Measurements from ENCODE around the gene YAP1. TPM values are rescaled to one million over a fixed set of nuclear protein-coding genes. Genes with fewer than 3 reads are reported as not detected.
"Not testable (repeated sequence)": the region's sequence is repeated elsewhere in the genome, so short reads cannot be mapped to it uniquely, and the experiment has no call there.

YAP1 gene
- total RNA-seq, 4 donors from 2014 or later, result 130 to 203 (median 200) TPM

DNA sequence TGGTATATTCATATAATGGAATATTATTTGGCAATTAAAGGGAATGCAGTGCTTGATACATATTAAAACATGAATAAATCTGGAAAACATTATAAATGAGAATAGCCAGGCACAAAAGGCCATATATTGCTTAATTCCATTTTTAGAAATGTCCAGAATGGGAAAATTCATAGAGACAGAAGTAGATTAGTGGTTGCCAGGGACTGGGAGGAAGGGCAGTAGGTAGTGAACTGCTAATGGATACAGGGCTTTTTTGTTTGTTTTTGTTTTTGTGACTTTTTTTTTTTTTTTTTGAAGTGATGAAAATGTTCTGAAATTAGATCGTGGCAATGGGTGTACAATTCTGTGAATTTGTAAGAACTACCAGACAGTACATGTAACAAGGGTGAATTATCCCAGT, 86.1 kb downstream of the YAP1 start:
- 54 to 57% methylated on average over 1 of the region's 1 CpG for WGBS, 2 donors
- H3K27ac ChIP-seq, result peak overlapping the region in 2 of 4 donors; percentile 54 to 56
- peaks cover 0 to 4% (median 0%) of the 10 kb centered on the region in 3 donors for H3K36me3 ChIP-seq
- no peak for DNase-seq (ENCODE audit: low spot score in 2 of 2)
- H3K9me3 ChIP-seq, result peaks cover 0 to 6% (median 0%) of the 10 kb centered on the region in 4 donors
- H3K27me3 ChIP-seq, result no peaks in the 10 kb centered on the region
- H3K4me1 ChIP-seq, result peaks cover 0 to 48% (median 6%) of the 10 kb centered on the region in 4 donors
- no peak overlapping the region for H3K4me3 ChIP-seq
- TF ChIP-seq EP300 (IDR thresholded peaks at IDR 0.05), result no peak

- DNase-seq (ENCODE audit: low spot score in 2 of 2), result no peak
These were observed 86.6 kb downstream of the YAP1 start for GRCh38 chr11:102196816-102197215.

GRCh38 chr11:102197670-102198139, 87.5 kb downstream of the YAP1 start:
- Histone ChIP-seq H3K4me3 (no peak overlapping the region), H3K27me3 (no peaks in the 10 kb centered on the region), H3K4me1 (peaks cover 0 to 48% (median 6%) of the 10 kb centered on the region in 4 donors), H3K27ac (peak overlapping the region in 2 of 4 donors; percentile 54 to 56), H3K36me3 (peaks cover 0 to 4% (median 0%) of the 10 kb centered on the region in 3 donors), H3K9me3 (peaks cover 0 to 6% (median 0%) of the 10 kb centered on the region in 4 donors)
- peak in 1 of 5 experiments; percentile 13 for TF ChIP-seq CTCF (IDR thresholded peaks at IDR 0.05)
- no peak for TF ChIP-seq POLR2A (IDR thresholded peaks at IDR 0.05)
- TF ChIP-seq EP300 (IDR thresholded peaks at IDR 0.05), result peak in 1 of 2 donors; percentile 45
- peak in 1 of 2 donors; percentile 27 for DNase-seq (ENCODE audit: low spot score in 2 of 2)
- 23% methylated on average over 2 of the region's 2 CpGs for WGBS, 2 donors

More at GRCh38 chr11:102196816-102197215, 86.6 kb downstream of the YAP1 start:
- peaks cover 0 to 4% (median 0%) of the 10 kb centered on the region in 3 donors for H3K36me3 ChIP-seq
- TF ChIP-seq POLR2A (IDR thresholded peaks at IDR 0.05) (no peak), EP300 (IDR thresholded peaks at IDR 0.05) (no peak)
- WGBS, 2 donors, result 44 to 48% methylated on average over 3 of the region's 3 CpGs
- H3K27me3 ChIP-seq, result no peaks in the 10 kb centered on the region
- H3K9me3 ChIP-seq, result peaks cover 0 to 6% (median 0%) of the 10 kb centered on the region in 4 donors
- H3K4me3 ChIP-seq, result no peak overlapping the region
- H3K4me1 ChIP-seq, result peaks cover 0 to 48% (median 6%) of the 10 kb centered on the region in 4 donors
- peak overlapping the region in 3 of 4 donors; percentile 15 to 56 (median 54) for H3K27ac ChIP-seq

GRCh38 chr11:102199673-102200072, 89.4 kb downstream of the YAP1 start:
- TF ChIP-seq CTCF (IDR thresholded peaks at IDR 0.05) (no peak), POLR2A (IDR thresholded peaks at IDR 0.05) (no peak), EP300 (IDR thresholded peaks at IDR 0.05) (no peak)
- Histone ChIP-seq H3K36me3 (peaks cover 0 to 4% (median 0%) of the 10 kb centered on the region in 3 donors), H3K4me3 (no peak overlapping the region), H3K27me3 (no peaks in the 10 kb centered on the region), H3K9me3 (peaks cover 0 to 6% (median 0%) of the 10 kb centered on the region in 4 donors), H3K27ac (no peak overlapping the region), H3K4me1 (peaks cover 0 to 40% (median 6%) of the 10 kb centered on the region in 4 donors)
- no peak for DNase-seq (ENCODE audit: low spot score in 2 of 2)
- 95 to 98% methylated on average over 2 of the region's 2 CpGs for WGBS, 2 donors

DNA sequence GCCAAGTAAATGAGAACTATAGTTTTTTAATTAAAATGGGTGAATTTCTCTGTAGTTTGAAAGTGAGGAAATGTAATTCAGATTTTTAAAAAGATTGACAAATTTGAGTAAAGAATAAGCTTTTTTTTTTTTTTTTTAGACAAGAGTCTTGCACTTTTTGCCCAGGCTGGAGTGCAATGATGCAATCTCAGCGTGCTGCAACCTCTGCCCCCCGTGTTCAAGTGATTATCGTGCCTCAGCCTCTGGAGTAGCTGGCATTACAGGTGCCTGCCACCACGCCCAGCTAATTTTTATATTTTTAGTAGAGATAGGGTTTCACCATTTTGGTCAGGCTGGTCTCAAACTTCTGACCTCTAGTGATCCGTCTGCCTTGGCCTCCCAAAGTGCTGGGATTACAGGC, 90.1 kb downstream of the YAP1 start:
- WGBS, 2 donors, result 87 to 90% methylated on average over 5 of the region's 5 CpGs
- H3K36me3 ChIP-seq; H3K9me3 ChIP-seq; H3K27ac ChIP-seq; H3K4me3 ChIP-seq; DNase-seq (ENCODE audit: low spot score in 2 of 2); H3K27me3 ChIP-seq: not testable (repeated sequence)
- H3K4me1 ChIP-seq, result peaks cover 0 to 41% (median 6%) of the 10 kb centered on the region in 4 donors

GRCh38 chr11:102201776-102202175, 91.5 kb downstream of the YAP1 start:
- peaks cover 0 to 29% (median 5%) of the 10 kb centered on the region in 4 donors for H3K4me1 ChIP-seq
- no peaks in the 10 kb centered on the region for H3K27me3 ChIP-seq
- no peak for DNase-seq (ENCODE audit: low spot score in 2 of 2)
- WGBS, 2 donors, result 97 to 99% methylated on average over 2 of the region's 2 CpGs
- TF ChIP-seq CTCF (IDR thresholded peaks at IDR 0.05), result no peak
- no peak for TF ChIP-seq EP300 (IDR thresholded peaks at IDR 0.05)
- TF ChIP-seq POLR2A (IDR thresholded peaks at IDR 0.05), result no peak
- peaks cover 0 to 8% (median 0%) of the 10 kb centered on the region in 3 donors for H3K36me3 ChIP-seq
- H3K9me3 ChIP-seq, result no peaks in the 10 kb centered on the region
- H3K4me3 ChIP-seq, result no peak overlapping the region
- no peak overlapping the region for H3K27ac ChIP-seq
